ENCODE data around the gene DOCK11.

Gene DOCK11

DNA sequence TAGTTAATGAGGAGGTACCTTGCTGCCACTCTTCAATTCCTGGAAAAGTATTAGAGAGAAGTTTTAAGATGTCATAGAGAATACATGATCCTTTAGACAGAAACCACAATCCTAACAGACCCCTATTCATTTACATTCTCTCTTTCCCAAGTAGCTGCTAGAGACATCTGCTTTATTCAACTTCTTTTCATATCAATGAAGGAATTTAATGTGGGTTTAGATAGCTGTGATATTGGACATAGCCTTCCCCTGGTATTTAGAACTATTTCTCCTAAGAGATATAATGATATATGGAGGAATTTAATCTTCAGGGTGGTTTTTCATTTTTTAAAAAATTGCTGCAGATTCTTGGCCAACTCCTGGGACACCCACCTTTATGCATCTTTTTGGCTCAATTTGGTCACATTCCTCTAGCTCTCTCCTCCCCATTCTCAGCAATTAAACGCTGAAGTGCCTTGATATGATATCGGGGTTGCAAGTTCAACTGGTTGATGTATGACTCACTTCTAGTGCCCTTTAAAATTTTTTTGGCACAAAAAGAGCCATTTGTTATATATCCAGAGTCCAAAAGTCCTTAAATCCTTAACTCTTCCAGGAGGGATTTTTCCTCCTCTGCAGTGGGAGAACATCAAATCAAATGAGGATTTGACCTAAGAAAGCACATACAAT lies 57.6 kb downstream of the DOCK11 start:
- no peak overlapping the region for H3K4me3 ChIP-seq (ENCODE audit: low read depth, low read length)
- no peak for DNase-seq (ENCODE audit: low read depth)
- TF ChIP-seq, protein P1, sequence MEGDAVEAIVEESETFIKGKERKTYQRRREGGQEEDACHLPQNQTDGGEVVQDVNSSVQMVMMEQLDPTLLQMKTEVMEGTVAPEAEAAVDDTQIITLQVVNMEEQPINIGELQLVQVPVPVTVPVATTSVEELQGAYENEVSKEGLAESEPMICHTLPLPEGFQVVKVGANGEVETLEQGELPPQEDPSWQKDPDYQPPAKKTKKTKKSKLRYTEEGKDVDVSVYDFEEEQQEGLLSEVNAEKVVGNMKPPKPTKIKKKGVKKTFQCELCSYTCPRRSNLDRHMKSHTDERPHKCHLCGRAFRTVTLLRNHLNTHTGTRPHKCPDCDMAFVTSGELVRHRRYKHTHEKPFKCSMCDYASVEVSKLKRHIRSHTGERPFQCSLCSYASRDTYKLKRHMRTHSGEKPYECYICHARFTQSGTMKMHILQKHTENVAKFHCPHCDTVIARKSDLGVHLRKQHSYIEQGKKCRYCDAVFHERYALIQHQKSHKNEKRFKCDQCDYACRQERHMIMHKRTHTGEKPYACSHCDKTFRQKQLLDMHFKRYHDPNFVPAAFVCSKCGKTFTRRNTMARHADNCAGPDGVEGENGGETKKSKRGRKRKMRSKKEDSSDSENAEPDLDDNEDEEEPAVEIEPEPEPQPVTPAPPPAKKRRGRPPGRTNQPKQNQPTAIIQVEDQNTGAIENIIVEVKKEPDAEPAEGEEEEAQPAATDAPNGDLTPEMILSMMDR (conservative IDR thresholded peaks at IDR 0.05; ENCODE audit: low read depth, low read length): no peak

DNA sequence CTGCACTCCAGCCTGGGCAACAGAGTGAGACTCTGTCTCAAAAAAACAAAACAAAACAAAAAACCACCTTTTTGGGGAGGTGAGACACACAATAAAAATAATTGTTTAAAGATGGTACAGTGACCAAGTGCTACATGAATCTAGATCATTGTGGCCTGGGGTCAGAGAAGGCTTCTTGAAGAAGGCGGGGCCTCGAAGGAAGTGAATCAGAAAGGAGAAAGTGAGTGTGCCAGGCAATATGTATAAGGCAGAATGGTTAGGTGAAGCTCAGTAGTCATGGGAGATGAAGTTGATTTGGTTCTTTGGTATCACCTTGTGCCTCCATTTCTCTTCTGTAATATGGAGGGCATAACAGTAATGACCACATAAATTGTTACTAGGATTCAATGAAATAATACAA lies 58.9 kb downstream of the DOCK11 start:
- no peak for DNase-seq (ENCODE audit: low read depth)
- TF ChIP-seq, protein P1 (conservative IDR thresholded peaks at IDR 0.05; ENCODE audit: low read depth, low read length): no peak
- H3K4me3 ChIP-seq (ENCODE audit: low read depth, low read length): no peak overlapping the region

DNA sequence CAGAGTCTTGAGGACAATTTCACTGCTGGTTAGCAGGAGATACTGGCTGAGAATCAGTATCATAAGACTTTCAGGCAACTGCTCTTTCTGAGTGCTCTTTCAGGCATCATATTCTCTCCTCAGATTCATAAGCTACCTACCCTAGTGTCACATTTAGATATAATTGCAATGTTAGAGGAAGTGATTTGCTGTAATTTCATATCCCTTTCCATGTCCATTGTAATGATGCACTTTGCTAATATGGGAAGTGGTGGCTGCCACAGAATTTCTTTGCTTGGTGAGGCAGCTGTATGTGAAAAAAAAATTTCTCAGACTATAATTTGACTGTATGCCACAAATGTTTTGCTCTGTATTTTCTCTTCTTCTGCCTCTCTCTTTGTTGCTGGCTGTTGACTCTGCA lies 63.3 kb downstream of the DOCK11 start:
- H3K4me3 ChIP-seq (ENCODE audit: low read depth, low read length): no peak overlapping the region
- TF ChIP-seq, protein P1 (conservative IDR thresholded peaks at IDR 0.05; ENCODE audit: low read depth, low read length): no peak
- DNase-seq (ENCODE audit: low read depth): no peak

DNA sequence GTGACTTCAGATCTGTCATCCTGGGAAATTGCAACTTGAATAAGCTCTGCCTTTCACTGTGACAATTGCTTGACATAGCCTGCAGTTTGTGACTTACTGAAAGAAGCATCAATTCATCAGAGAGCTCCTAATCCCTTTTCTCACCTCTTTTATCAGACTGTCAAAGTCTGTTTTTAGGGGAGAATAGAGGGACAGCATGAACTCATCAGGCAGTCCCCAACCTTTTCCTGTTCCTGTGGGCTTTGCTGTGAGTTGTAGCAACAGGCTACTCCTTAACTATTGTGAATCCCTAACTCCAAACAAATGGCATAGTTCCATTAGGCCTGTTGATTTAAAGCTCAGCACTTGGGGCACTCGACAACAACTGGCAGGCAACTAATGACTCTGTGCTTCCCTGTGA lies 64.9 kb downstream of the DOCK11 start:
- TF ChIP-seq, protein P1 (conservative IDR thresholded peaks at IDR 0.05; ENCODE audit: low read depth, low read length): no peak
- no peak overlapping the region for H3K4me3 ChIP-seq (ENCODE audit: low read depth, low read length)
- no peak for DNase-seq (ENCODE audit: low read depth)

DNA sequence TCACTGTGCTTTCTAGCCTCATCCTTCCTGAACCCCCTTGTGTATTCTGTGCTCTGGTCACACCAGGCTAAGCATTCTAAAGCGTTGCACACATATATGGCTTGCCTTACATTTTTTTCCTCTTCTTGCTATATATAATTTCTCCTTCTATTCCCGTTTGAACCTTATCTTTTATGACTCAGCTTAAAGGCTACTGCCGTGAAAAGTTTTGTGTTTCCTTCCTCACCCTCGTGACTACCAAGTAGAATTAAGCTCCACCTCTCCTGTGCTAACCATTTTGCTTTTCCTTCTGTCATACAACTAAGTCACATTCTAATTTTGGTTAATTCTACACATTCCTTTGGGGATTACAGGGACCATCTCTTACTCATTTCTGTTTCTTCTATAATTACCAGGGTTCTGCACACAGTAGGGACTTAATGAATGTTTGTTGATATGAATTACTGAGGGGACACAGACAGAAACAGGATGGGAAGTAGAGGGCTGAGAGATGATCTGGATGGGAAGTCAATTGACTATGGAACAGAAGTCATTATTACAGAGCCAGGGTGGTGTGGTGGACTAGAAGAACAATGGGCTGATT lies 67.1 kb downstream of the DOCK11 start:
- TF ChIP-seq, protein P1 (conservative IDR thresholded peaks at IDR 0.05; ENCODE audit: low read depth, low read length): no peak
- DNase-seq (ENCODE audit: low read depth): peak; percentile 41

DNA sequence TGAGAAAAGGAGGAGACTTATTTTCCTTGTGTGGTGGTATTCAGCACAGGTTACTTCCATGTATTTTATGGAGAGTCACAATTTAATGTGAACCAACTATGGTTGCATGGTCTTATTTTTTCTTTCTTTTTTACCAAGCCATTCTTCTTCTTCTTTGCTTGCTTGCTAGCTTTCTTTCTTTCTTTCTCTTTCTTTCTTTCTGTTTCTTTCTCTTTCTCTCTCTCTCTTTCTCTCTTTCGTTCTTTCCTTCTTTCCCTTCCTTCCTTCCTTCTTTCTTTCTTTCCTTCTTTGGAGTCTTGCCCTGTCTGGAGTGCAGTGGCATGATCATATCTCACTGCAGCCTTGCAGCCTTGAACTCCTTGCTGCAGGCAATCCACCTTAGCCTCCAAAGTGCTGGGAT lies 68.9 kb downstream of the DOCK11 start:
- no peak for DNase-seq (ENCODE audit: low read depth)
- H3K4me3 ChIP-seq (ENCODE audit: low read depth, low read length): no peak overlapping the region
- TF ChIP-seq, protein P1 (conservative IDR thresholded peaks at IDR 0.05; ENCODE audit: low read depth, low read length): no peak

More for the DNA sequence above, 67.1 kb downstream of the DOCK11 start:
- no peak overlapping the region for H3K4me3 ChIP-seq (ENCODE audit: low read depth, low read length)

DNA sequence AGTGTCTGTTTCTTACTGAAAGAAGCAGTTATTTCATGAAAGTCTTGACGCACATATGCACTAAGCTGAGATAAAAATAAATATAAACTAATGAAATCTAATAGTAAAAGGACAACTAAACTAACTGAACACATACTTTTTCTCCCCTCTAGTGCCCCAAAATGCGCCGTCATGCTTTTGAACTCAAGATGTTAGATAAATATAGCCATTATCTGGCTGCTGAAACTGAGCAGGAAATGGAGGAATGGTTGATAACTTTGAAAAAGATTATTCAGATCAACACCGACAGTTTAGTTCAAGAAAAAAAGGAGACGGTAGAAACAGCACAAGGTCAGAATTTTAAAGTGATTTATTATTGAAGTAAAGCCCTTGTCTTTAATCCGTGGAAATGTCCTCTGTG lies 70.2 kb downstream of the DOCK11 start:
- TF ChIP-seq, protein P1 (conservative IDR thresholded peaks at IDR 0.05; ENCODE audit: low read depth, low read length): no peak
- no peak for DNase-seq (ENCODE audit: low read depth)
- H3K4me3 ChIP-seq (ENCODE audit: low read depth, low read length): no peak overlapping the region

Data from choroid plexus epithelial cell (primary cell).